Choroid plexus epithelial cell (primary cell): ENCODE data around the gene FGR.

Source experiments
- DNase-seq: peaks from one replicate; pipeline ENCODE4 v3.0.0-alpha.2; 2010; ENCODE audit warnings: low read depth
- H3K4me3 ChIP-seq: 2 replicates; pipeline ENCODE4 v1.5.1; 2011; ENCODE audit warnings: low read depth, mild to moderate bottlenecking, control low read depth, low read length, moderate library complexity
- CTCF ChIP-seq: conservative IDR thresholded peaks from 2 replicates; pipeline ENCODE4 v1.5.1; 2011; ENCODE audit warnings: low read depth, mild to moderate bottlenecking, control low read depth, inconsistent platforms, low read length, moderate library complexity

Gene FGR

DNA sequence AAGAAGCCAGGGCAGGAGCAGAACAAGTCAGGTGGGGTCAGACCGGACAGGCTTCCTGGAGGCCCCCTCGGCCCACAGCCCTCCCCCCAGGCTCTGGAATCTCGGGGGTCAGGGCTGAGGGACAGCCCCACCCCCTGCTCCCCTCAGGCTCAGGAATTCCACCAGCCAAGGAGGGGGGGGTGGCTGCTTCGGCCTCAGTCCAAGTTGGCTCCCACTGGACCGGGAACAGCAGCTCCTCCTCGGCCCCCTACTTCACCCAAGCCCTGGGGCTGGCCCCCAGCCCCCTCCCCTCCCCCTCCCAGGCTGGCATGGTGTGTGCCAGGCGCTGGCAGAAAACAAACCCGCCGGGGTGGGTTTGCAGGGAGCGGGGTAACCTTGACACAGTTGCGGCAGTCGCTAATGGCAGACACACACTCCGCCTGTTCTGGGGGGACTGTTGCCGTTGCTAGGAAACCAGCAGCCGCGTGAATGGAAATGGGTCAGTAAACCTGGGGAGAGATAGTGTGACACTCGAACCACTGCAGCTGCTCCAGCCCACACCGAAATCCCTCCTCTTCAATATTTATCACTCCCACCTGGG lies 63.5 kb downstream of the FGR start:
- no peak overlapping the region for H3K4me3 ChIP-seq
- no peak for DNase-seq

DNA sequence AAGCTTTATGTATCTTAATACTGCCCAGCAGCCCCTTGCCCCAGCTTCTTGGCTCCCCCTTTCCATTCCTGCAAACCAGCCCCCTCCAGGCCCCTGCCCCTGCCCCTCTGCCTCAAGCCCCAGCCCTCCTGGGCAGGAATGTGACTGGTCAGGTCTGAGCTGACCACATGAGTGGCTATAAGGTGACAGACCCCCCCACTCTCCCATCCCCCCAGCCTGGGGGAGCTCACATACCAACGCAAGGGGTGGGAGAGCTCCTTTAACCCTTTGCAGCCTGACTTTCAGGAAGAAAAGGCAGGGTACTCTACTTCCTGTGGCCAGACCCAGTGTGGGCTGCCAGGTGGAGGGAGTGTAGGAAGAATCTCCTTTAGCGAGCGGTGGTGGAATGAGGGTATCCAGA lies 64.2 kb downstream of the FGR start:
- no peak overlapping the region for H3K4me3 ChIP-seq
- DNase-seq: no peak
- no peak for TF ChIP-seq CTCF

More for the DNA sequence above, 63.5 kb downstream of the FGR start:
- TF ChIP-seq CTCF: no peak

DNA sequence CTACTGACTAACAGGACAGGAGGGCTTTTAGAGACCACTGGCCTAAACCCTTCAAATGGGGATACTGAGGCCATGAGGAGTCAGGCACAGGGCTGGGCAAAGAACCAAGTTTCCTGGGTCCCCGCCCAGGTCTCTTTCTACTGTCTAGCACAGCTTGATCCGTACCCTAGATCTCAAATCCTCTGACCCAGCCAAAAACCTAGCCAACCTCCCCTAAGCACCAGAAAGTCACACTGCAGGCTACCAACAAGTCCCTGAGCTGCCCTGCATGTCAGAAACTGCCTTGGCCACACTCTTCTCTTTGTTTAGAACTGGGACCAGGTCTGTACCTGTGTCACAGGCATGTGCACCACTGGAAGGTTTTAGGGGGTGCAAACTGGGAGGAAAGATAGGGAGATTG lies 64.6 kb downstream of the FGR start:
- DNase-seq: no peak
- TF ChIP-seq CTCF: no peak
- H3K4me3 ChIP-seq: no peak overlapping the region

DNA sequence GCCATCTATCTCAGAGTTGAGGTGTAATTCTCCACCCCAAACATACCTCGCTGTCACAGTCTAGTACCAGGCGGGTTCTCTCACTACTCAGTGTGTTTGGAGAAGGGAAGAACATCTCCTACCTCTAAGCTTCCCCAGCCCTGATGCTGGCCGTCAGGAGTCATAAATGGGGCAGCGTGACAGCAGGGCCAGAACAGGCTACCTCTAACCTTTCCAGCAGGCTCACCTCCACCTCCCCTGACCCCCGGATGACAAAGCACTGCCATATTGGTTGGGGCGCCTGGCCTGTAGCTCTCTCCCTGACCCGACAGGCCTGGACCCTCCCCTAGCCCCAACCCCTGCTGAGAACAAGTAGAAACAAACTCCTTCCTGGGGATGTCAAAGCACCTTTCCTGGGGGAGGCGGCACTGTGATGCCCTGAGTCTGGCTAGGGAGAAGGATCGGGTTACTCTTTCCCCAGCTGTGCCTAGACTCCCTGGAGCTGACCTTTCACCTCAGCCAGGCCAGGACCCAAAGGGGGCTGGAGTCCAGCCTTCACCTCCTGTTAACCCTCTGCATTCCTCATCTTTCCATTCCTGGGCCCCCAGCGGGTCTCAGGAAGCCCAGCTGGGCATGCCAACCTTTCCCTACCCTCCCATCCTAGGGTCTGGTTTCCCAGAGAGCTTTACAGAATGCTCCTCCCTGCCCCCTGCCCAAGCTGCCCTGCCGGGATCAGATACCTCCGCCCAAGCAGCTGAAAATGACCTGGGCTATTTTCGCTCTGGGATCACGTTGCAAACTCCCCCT lies 65.3 kb downstream of the FGR start:
- H3K4me3 ChIP-seq: no peak overlapping the region
- no peak for TF ChIP-seq CTCF

GRCh38 chr1:27569088-27569460 lies 65.9 kb downstream of the FGR start:
- no peak for DNase-seq
- TF ChIP-seq CTCF: no peak
- H3K4me3 ChIP-seq: no peak overlapping the region

More for the DNA sequence above, 65.3 kb downstream of the FGR start:
- no peak for DNase-seq

DNA sequence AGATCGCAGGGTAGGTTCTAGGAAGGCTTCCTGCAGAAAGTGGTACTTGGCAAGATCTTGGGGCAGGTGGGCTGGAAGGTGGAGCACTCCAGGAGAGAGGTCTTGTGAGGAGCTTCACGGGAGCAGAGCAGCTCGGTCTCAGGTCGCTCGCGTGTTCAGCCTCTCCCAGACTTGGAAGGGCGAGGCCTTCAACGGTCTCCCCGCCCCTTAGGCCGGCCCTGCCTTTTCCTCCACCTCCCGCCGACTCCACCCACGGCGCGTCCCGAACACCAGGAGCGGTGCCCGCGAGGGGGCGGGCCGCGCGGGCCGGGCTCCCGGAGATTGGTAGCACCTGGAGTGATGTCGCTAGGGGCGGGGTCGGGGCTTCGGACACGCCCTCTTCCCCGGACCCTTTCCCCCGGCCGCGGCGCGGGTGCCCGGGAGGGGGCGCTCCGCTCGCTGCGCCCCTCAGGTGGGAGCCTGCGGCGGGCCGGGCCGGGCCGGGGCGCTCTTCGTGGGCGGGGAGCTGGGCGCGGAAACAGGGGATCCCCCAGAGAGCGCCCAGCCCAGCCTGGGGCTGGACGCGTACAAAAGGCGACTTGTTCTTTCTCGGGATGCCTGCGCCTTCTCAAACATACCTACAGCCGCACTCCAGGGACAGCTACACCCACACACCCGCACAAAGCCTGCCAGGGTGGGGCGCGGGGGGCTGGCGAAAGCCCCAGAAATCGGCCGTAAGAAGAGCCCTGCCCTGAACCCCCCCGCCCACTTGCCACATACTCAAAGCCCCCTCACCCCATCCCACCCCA lies 66.5 kb downstream of the FGR start:
- peak; percentile 38 for TF ChIP-seq CTCF
- peak; percentile 93 for DNase-seq
- H3K4me3 ChIP-seq: peak overlapping the region; percentile 29

- DNase-seq: no peak
- no peak overlapping the region for H3K4me3 ChIP-seq
- no peak for TF ChIP-seq CTCF
Measured at GRCh38 chr1:27567971-27568299, 67.0 kb downstream of the FGR start.
